Neural cell (in vitro differentiated cells): ENCODE results near the gene STEAP1B.

ENCODE experiments used
- CTCF ChIP-seq: fragments of 450-650 bp; IDR thresholded peaks from 2 replicates; pipeline ENCODE4 v1.5.1; 2014; ENCODE audit warnings: antibody characterized with exemption, mild to moderate bottlenecking, moderate library complexity; ENCODE audit not compliant: poor library complexity, severe bottlenecking
- EP300 ChIP-seq: fragments of 450-650 bp; conservative IDR thresholded peaks from 2 replicates; pipeline ENCODE4 v1.6.1; 2014; ENCODE audit warnings: antibody characterized with exemption, mild to moderate bottlenecking, moderate library complexity; ENCODE audit not compliant: poor library complexity, severe bottlenecking
- EZH2 ChIP-seq: fragments of 200-600, 300-800 bp; shearing (Covaris generic), sonication (generic); IDR thresholded peaks from 2 replicates; pipeline ENCODE4 v1.6.1; 2014; ENCODE audit warnings: antibody characterized with exemption, low read length, borderline replicate concordance, mild to moderate bottlenecking; ENCODE audit not compliant: insufficient read depth, poor library complexity, severe bottlenecking
- MXI1 ChIP-seq: fragments of 450-650 bp; conservative IDR thresholded peaks from 2 replicates; pipeline ENCODE4 v1.6.1; 2014; ENCODE audit warnings: antibody characterized with exemption, mild to moderate bottlenecking; ENCODE audit not compliant: poor library complexity, severe bottlenecking
- POLR2AphosphoS5 ChIP-seq: IDR thresholded peaks from 2 replicates; pipeline ENCODE4 v1.6.1; 2012
- RAD21 ChIP-seq: fragments of 450-650 bp; conservative IDR thresholded peaks from 2 replicates; pipeline ENCODE4 v1.6.1; 2014; ENCODE audit warnings: antibody characterized with exemption, mild to moderate bottlenecking, moderate library complexity
- REST ChIP-seq: IDR thresholded peaks from 2 replicates; pipeline ENCODE4 v1.6.1; 2012; ENCODE audit warnings: borderline replicate concordance
- SMC3 ChIP-seq: fragments of 450-650 bp; conservative IDR thresholded peaks from 2 replicates; pipeline ENCODE4 v1.6.1; 2014; ENCODE audit warnings: antibody characterized with exemption, mild to moderate bottlenecking, moderate library complexity; ENCODE audit not compliant: poor library complexity
- TAF1 ChIP-seq: IDR thresholded peaks from 2 replicates; pipeline ENCODE4 v1.6.1; 2012; ENCODE audit warnings: low read depth

GRCh38 chr7:22375359-22376048, 124.5 kb downstream of the STEAP1B start:
- TF ChIP-seq CTCF = no peak
- no peak for TF ChIP-seq TAF1
- no peak for TF ChIP-seq RAD21
- TF ChIP-seq EZH2 = no peak
- TF ChIP-seq REST = no peak
- TF ChIP-seq EP300 = no peak
- no peak for TF ChIP-seq POLR2AphosphoS5
- no peak for TF ChIP-seq MXI1
- no peak for TF ChIP-seq SMC3
